Myometrial cell (primary cell): ENCODE results near the gene PPFIA1. TPM values are rescaled to one million over a fixed set of nuclear protein-coding genes. Genes with fewer than 3 reads are reported as not detected.

Source experiments
- total RNA-seq: library from RNA; depleted of rRNA; stranded (reverse); fragments of >200 nt; gene quantifications from 2 replicates; pipeline ENCODE4 v1.2.3, GENCODE V29; 2015

The PPFIA1 gene
- total RNA-seq = 18.2 and 23.9 TPM in 2 replicates

DNA sequence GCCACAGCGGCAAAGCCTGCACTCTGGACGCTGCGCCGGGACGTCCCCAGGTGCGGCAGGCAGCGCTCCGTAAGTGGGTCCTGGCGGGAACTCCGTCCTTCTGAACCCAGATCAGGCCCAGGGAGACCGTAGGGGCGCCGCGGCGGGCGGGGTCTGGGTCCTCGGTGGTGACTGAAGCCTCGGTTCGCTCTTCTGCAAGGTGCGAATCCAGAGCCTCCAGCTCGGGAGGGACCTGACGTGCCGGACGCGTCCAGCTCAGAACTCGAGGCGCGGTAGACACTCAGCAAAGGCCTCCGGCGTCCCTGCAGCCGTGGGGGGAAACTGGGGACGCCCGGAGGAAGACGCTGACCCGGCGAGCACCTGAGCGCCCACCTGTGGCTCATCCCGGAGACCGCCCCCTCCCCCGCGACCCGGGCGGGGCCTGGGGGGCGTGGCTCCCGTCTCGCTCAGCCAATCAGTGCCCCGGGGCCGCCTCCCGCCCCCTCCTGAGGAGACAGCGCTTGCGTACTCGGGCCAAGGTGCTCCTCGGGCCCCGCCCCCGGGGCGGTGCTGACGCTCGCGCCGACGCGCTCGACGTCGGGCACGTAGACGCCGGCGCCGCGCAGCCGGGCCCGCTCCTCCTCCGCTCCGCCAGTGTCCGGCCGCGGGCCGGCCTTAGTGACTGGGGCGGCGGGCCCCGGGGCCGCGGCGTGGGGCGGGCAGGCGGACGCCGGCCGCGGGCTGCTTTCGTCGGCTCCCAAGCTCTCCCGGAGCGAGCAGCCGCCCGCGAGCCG lies at the start of gene PPFIA1:
PPFIA1 (plus strand) TSS at position 587 of the 773 bp plus-strand sequence. CDS start 1,483 bp downstream, outside the sequence.

GRCh38 chr11:70397983-70398833 lies 127.7 kb downstream of the PPFIA1 start, which contains the start of gene CTTN:
Gene CTTN, plus strand, starts transcription at chr11:70398529. Its CDS starts 8,769 bp downstream, at chr11:70407298.

Other genes starting within 250 kb of the PPFIA1 start
- not detected in 2 replicates for gene ANO1, start 192.4 kb upstream of the PPFIA1 start, total RNA-seq
- gene FADD, start 67.4 kb upstream of the PPFIA1 start, total RNA-seq = 25.5 and 33.7 TPM in 2 replicates
- gene CTTN, start 127.8 kb downstream of the PPFIA1 start, total RNA-seq = 179 and 189 TPM in 2 replicates